GM21737 (cell line): ENCODE data around the gene C14orf132.

Experiments
- ATAC-seq: cut with Tn5 transposase; IDR thresholded peaks from one replicate; pipeline ENCODE4 v1.9.1; 2021; ENCODE audit warnings: mild to moderate bottlenecking, moderate library complexity; ENCODE audit not compliant: unreplicated experiment

C14orf132 gene

DNA sequence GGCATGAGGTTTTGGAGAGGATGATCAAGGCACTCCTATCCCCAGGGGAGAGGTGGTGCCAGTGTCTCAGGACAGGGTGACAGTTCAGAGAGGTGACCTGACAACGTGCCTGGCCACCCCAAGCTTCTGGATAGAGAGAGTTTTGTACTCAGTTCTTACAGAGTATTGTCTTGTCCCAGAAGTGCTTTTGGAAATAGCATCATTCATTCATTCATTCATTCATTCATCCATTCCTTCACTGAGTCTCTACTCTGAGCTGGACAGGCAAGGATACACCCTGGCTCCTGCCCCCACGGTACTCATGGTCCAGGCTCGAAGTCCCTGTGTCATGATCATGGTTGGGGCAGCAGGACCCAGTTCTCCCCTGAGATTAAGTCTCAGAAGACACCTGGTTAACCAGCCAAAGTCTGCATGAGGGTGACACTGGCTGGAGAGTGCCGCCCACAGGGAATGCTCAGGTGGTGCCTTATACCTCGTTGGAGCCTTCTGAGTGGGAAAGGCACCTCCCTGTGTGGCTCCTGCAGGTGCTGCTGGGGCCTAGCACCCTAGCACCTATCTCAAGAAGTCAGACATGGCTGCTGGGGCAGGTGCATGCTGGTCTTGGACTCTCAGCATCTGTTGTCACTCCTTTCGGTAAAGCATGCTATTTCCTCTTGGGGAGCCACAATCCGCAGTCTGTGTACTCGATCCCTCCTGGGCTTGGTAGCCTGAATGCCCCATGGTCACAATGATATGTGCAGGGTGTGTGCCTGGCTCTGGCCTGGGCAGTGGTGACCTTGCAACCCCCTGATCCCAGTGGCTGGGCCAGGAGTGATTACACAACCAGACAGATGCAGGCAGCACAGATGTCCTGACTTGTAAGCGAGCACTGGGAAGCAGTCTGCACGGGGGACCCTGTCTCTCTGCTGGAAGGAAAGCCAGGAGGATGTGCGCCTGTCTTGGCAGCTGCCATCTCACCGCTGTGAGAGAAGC is 57.8 kb downstream of the C14orf132 start:
- no peak for ATAC-seq

DNA sequence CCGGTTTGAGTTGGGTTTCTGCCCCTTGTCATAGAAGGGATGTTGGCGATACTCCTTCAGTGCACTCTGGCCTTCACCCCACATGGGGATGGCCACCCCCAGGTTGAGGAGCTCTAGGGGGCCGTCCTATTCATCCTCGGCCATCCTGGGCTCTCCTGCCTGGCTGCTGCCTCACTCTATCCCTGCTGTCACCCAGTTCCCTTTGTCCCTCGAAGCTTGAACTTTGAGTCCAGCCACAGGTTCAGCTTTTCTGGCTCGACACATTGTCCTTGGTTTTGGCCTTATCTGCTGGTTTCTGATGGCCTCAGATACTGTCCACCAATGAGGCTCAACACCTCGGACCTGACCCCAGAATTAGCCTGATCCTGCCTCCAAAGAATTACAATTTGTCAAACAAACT is 58.6 kb downstream of the C14orf132 start:
- no peak for ATAC-seq

DNA sequence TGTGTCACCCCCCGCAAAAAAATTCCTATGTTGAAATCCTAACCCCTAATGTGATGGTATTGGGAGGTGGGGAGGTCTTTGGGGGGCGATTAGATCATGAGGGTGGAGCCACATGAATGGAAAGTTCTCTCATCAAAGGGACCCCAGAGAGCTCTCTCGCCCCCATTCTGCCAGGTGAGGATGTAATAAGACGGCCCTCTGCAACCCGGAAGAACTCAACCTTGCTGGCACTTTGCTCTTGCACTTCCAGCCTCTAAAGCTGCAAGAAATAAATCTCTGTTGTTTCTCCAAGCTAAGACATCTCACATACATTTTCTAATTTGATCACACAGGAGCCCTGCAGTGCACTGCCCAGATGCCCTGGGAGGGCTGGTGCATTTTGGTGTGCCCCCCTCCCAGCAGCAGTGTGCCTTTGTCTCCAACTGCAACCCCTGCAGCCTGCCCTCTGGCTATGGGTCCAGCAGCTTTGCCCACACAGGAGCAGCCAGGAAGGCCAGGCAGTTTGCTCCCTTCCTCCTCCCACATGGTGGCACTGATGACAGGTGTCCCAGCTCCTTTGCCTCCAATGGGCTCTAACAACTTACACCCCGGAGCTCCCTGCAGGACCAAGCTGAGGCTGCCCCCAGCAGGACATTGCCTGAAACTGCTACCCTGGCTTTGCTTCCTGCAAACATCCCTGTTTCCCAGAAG is 59.3 kb downstream of the C14orf132 start:
- no peak for ATAC-seq

DNA sequence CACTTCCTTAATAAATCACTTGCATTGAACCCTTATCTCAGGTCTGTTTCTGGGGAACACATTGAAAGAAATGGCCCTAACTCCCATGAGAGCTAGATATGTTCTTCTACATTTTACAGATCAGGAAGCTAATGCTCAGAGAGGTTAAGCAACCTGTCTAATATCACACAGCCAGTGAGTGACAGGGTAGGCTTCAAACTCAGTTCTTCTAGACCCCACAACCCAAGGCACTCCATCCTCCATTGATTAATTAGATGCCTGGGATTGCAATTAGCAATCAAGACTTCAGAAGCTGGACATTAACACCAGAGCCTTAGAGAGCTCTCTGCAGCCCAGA is 59.8 kb downstream of the C14orf132 start:
- ATAC-seq: no peak

DNA sequence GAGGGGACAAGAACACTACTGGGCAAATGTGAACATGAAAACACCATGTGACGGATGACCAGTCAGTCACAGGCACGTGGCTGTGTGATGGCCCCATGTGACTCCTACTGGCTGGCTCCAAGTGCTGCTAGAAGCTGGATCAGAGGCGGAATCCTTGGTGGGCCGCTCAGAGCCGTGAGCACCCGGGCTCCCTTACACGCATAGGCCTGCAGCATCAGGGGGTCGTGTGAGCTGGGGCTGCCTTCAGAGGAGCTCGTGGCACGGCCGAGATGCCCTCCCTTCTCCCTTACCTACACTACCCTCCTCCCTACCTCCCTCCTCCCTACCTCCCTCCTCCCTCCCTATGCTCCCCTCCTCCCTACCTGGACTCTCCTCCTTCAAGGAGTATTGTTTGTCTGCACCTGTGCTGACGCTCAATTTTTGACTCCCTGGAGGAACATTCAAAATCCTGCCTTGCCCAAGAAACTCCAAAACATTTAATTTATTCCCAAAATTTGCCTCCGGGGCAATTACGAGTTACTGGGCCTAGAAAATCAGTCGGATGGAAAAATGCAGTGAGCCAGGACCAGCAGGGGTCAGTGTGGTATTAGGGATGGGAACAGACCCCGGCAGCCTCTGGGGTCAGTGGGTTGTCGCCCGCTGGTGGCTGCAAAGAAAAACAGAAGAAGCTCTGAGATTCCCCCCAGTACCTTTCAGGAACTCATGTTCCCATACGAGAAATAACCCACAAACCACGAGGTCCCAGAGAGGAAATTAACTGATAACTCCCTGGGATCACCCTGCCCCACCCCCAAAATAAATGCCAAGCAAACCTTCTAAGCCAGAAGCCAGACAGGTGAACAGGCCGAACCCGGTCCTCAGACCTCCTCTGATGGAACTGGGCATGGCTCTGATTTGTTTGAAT is 61.3 kb downstream of the C14orf132 start:
- no peak for ATAC-seq

DNA sequence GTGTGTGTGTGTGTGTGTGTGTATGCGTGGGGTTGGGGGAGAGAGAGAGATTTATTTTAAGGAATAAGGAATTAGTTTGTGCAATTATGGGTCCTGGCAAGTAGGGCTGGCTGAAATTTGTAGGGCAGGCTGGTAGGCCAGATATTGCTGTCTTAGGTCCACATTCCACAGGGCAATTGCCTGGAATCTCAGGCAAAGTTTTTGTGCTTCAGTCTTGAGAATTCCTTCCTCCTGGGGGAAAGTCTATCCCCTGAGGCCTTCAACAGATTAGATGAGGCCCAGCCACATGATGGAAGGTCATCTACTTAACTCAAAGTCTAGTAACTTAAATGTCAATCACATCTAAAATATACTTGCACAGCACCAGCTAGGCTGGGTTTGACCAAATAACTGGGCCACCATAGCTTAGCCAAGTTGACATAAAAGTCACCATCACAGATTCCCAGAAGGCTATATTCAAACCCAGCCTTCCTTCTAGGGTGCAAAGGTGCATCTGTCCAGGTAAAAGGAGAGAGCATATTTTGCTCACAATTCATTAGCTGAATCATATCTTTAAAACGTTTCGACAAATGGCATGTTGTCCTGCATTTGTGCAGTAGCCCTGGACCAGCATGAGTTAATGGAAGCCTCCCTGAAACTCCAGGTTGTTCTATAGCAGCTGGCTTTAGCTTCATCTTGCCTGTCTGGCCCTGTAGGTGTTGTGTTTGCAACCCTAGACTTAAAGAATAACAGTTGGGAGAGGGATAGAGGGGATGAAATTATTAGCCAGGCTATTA is 63.1 kb downstream of the C14orf132 start:
- no peak for ATAC-seq

DNA sequence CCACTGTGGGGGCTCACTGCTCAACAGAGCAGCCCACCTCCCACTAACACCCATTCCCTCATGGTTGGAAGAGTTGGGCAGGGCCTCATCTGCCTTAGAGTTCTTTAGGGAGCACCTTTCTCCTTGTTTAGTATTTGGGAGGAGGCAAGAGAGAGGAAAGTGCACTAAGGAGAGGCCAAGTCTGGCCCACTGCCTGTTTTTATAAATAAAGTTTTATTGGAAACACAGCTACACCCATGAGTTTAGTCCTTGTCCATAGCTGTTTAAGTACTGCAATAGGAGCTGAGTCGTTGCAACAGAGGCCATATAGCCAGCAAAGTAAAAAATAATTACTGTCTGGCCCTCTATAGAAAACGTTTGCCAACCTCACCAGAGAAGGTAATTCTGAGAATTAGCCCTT is 63.9 kb downstream of the C14orf132 start:
- ATAC-seq: no peak

DNA sequence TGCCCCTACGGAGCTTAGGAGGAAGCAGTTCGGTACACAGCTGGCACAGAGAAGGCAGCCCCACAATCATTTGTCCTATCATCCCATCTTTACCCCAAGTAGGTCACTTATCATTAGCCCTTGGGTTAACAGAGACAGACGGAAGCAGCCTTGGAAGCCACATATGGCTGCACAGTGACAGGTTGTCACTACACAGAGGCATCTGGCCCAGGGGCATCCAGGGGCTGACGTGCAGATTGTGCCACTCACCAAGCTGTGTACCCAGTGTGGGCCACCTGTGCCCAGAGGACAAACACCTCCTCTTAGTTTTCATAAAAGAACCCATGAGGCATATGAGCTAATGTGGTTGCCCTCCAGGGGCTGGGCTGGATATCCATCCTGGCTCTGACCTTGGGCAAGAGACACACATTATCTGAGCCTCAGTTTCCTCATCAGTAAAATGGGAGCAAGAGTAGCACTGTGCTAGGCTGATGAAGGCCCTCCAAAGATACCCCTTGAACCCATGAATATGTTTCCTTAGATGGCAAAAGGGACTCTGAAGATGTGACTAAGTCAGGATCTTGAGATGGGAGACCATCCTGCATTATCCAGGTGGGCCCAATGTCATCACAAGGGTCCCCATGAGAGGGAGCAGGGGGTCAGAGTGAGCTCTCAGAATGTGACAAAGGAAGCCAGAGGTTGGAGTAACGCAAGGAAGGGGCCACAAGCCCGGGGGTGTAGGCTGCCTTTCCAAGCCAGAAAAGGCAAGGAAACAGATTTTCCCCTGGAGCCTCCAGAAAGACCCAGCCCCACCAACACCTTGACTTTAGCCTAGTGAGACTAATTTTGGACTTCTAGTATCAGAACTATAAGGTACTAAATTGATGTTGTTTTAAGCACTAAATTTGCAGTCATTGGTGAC is 64.6 kb downstream of the C14orf132 start:
- no peak for ATAC-seq

DNA sequence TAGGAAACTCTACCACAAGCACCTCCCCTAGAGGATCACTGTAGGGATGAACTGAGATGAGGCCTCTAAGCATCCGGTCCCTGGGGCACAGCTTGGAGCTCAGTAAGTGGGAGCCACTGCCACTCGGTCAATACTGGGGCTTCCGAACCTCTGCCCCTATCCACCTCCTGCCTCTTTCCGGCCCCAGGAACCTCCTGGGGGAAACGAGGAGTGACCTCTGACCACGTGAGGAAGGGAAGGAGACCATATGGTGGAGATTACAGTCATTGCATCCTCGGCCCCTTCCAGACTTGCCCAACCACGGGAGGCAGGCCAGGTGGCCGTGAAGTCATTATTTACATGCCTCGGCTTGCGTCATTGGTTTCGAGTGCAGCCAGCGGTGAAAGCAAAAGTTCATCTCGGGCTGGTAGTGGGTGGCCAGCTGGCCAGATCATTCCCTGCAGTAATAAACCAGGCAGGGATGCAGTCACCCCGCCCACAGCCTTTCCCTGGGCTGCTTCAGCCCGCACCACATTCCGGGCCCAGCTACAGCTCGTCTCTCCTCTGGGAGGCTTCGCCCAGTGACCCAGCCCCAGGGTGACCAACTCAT is 65.4 kb downstream of the C14orf132 start:
- no peak for ATAC-seq

DNA sequence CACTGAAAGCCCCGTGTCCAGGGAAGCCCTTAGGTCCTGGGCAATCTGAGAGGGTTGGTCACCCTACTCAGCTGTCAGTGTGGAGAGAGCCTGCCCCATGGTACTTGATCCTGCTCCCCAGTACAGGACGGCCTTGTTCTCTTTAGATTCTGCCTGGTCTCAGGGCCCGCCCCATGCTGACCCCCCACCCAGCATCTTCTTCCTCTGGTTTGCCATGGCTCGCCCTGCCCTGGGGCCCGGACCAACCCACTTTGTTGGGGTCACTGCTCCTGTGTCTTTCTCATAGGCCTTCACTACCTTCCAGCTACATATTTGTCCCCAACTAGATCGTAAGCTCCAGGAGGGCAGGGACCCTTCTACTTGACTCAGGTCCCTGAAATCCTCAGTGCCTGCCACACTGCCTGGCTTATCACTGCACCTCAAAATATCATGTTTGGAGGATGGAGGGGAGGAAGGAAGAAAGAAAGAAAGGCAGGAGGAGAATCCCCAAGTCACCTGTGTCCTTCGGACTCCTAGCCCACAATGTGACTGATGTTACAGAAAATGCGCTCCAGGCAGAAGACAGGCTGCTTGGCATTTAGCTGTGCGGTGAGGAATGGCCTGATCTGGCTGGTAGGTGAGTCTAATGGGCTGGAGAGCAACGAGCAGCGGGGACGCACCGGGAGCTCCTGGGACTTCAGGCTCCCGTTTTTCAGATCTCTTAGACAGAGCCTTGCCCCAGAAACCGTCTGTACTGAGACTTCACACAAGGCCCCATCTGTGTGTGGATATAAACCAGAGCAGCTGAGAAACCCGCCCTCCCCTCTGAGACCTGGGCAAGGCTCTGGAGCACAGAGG is 66.1 kb downstream of the C14orf132 start:
- ATAC-seq: no peak

DNA sequence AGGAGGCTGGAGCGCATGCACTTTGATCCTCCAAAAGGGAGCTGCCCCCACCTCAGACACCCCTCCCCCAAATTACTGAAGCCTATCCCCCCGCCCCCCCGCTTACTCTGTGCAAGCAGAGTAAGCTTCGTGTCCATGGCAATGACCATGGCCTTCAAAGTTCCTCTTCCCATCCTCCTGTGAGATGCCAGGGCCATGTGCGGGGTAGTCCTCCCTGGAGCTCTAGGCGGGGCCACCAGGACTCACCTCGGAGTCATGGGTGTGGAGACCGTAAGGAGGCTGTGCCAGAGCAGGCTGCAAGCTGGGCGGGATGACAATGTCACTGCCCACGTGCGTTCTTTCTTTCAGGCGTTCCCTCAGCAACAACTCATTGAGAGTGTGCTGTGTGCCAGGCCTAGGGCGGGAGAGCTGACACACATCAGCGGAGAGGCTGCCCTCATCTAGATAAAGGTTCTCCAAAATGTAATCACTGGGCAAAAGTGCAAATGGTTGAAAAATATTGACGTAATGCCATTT is 66.8 kb downstream of the C14orf132 start:
- no peak for ATAC-seq

DNA sequence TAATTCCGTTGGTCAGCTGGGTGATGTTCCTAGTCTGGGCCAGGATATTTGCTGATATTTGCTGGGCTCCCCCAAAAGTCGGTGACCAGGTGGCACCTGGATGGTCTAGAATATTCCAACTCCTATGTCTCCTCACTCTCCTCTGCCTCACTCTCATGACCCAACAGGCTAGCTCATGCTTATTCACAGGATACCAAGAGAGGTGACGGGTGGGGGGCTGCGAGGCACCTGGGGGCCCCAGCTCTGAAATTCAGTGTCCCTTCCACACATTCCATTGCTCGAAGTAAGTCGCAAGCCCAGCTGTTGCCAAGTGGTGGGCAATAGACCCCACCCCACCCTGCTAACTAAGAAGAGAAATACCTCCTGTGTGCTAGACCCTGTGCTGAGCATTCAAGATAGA is 67.7 kb downstream of the C14orf132 start:
- ATAC-seq: no peak

DNA sequence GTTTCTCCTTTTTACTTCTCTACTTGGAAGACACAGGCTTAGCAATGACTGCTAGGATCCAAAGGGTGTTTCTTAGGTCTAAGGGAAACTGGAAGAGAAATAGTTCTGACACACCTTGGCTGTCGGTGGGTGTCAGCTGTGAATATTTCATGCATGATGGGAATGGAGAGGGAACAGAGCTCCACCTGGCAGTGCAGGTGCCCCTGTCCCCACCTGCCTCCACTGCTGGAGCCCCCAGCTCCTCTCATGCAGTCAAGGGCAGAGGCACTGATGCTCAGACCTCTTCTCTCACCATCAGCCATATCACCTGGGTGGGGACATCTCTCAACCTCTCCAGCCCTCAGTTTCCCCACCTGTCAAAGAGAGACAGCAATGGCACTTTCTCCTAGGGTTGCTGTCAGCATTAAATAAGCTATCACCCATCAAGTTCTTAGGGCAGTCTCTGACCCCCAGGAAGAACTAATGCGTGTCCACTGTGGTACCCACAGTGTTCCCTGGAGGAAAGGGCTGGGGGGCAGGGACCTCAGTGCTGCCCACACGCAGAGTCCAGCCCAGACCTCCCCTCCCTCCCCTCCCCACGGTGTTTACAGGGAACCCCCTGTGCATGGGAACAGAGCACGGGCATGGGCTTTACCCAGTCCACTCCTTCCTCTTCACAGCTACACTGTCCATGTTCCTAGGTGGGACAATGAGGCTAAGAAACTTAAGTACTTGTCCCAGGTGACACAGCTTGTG is 69.1 kb downstream of the C14orf132 start:
- ATAC-seq: no peak

DNA sequence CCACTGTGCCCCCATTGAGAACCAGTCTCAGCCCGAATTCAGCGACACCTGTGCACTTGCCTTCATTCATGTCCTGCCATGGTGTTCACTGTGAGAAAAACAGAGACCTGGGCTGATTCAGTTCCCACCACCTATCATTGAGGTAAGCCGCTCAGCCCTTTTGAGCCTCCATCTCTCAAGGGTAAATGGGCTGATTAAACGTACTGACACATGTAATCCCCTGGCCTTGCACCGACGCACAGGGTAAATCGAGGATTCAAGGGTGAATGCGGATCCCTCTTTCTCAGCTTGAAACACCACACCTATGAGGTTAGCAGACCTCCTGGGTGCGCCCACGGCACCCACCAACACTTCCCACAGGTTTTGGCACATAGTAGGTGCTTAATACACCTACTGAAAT is 69.7 kb downstream of the C14orf132 start:
- no peak for ATAC-seq

DNA sequence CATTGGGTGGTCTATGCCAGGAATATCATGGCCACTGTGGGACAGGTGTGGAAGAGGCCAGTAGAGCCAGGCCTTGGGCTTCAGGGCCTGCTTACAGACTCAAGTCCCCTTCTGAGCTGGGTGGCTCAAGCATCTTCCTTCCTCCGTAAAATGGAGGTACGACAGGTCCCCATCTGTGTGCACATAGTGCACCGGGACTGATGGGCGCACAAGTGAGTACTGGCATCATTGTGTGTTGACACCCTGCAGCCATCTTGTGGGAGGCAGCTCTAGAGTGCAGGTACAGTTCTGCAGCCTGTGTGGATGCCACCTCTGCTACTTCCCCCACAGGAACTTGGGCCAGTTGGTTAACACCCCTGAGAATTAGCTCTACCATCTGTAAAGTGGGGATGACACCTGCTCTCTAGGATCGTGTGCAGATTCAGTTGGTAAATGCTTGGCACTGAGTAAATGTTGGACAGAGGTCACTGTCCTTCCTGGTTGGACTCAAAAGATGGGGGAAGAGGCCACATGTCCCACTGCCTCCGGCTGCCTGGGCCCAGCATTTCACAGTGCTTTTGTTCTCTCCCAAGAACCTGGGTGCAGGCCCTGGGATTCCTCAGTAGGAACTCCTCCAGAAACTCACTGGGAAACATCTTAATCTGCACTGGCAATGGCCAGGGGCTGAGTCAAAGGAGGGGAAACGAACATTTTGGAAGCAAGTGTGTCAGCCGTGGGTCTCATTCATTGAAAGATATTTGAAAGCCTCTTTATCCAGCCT is 70.6 kb downstream of the C14orf132 start:
- ATAC-seq: no peak

DNA sequence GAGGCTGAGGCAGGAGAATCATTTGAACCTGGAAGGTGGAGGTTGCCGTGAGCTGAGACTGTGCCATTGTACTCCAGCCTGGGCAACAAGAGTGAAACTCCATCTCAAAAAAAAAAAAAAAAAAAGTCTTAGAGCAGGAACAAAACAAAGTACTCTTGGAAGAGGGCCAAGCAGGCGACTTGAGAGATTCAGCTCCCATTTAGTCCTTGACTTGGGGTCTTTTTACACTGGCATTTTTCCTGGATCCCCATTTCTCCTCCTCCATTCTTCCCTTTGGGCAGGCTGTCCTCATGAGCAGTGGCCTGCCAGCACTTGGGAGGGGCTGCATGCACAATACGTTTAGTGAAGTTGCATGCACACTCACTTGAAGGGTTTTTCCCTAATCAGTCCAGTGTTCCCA is 72.9 kb downstream of the C14orf132 start:
- ATAC-seq: no peak

DNA sequence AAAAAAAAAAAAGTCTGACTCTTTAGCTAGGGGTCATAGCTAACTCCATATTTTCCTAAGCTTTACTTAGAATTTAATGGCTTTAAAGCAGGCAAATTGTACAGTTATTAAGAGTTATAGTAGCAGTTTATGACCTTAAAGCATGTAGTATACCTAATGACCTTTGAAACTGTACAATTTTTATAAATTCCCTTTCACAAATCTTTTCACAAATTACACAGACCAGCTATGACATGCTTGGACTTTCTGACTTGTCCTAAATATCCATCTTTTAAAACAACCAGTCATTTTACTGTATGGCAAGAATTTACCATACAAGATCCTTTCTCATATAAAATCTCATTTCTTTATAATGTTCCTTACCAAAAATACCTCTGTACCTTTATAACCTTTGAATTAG is 74.8 kb downstream of the C14orf132 start:
- ATAC-seq: no peak
